HUES64 (cell line): Measurements from ENCODE around the gene HAUS7. TPM values are rescaled to one million over a fixed set of nuclear protein-coding genes. Genes with fewer than 3 reads are reported as not detected.

Source experiments
- H3K27ac ChIP-seq: 2 replicates; pipeline ENCODE4 v1.7.0; 2013; ENCODE audit warnings: low read depth, low read length, inconsistent platforms
- H3K27me3 ChIP-seq: 2 replicates; pipeline ENCODE4 v1.6.1; 2013; ENCODE audit warnings: mild to moderate bottlenecking, low read length; ENCODE audit not compliant: insufficient read depth
- H3K36me3 ChIP-seq: 2 replicates; pipeline ENCODE4 v1.6.1; 2013; ENCODE audit warnings: mild to moderate bottlenecking, low read length; ENCODE audit not compliant: insufficient read depth
- H3K4me1 ChIP-seq: 2 replicates; pipeline ENCODE4 v1.6.1; 2013; ENCODE audit warnings: mild to moderate bottlenecking, low read length, moderate library complexity; ENCODE audit not compliant: insufficient read depth
- H3K4me3 ChIP-seq: 2 replicates; pipeline ENCODE4 v1.5.1; 2013; ENCODE audit warnings: mild to moderate bottlenecking, low read length, moderate library complexity
- H3K9ac ChIP-seq: 2 replicates; pipeline ENCODE4 v1.6.1; 2013; ENCODE audit warnings: mild to moderate bottlenecking, low read depth, low read length
- H3K9me3 ChIP-seq: 2 replicates; pipeline ENCODE4 v1.6.1; 2013; ENCODE audit warnings: low read depth, low read length; ENCODE audit not compliant: insufficient read depth
- WGBS: fragments of 150-250, 120-280 bp; methylation state at CpG from one replicate; pipeline ENCODE4 v1.1.7; 2013; ENCODE audit warnings: missing lambda C conversion rate; 5-methylcytosine and 5-hydroxymethylcytosine counted together
- polyA plus RNA-seq, 2 experiments: library from polyadenylated mRNA; stranded (reverse); fragments of 50-300 nt; gene quantifications; one replicate each; pipeline ENCODE4 v1.2.3, GENCODE V29; 2013

The HAUS7 gene
- polyA plus RNA-seq (2013, experiment 1 of 2), result 36.6 TPM
- polyA plus RNA-seq (2013, experiment 2 of 2), result 34.6 TPM

GRCh38 chrX:153470411-153471363, at the start of gene HAUS7:
Gene HAUS7, minus strand, starts transcription at chrX:153470576. Its CDS starts 19 bp downstream, at chrX:153470557.
- peak within 1 kb of the TSS; percentile 56 for H3K9ac ChIP-seq
- H3K4me1 ChIP-seq, result no peaks in the 10 kb centered on the region
- 7% methylated on average over 52 of the region's 70 CpGs for WGBS
- H3K9me3 ChIP-seq, result no peaks in the 10 kb centered on the region
- peaks cover 19% of the 10 kb centered on the region for H3K27me3 ChIP-seq
- no peak within 1 kb of the TSS for H3K27ac ChIP-seq
- peak within 1 kb of the TSS; percentile 86 for H3K4me3 ChIP-seq
- 0 out of 2 replicates have a peak, but pooled peaks cover 3% of the 10 kb centered on the region for H3K36me3 ChIP-seq

GRCh38 chrX:153519569-153520286, 49.4 kb upstream of the HAUS7 start:
- H3K9me3 ChIP-seq, result no peaks in the 10 kb centered on the region
- H3K27me3 ChIP-seq, result peaks cover 47% of the 10 kb centered on the region
- no peaks in the 10 kb centered on the region for H3K4me1 ChIP-seq
- 74% methylated on average over 21 of the region's 21 CpGs for WGBS
- no peak overlapping the region for H3K27ac ChIP-seq
- no peak overlapping the region for H3K9ac ChIP-seq
- H3K36me3 ChIP-seq, result no peaks in the 10 kb centered on the region
- H3K4me3 ChIP-seq, result no peak overlapping the region

GRCh38 chrX:153517946-153518834, 47.8 kb upstream of the HAUS7 start:
- Histone ChIP-seq H3K4me1 (no peaks in the 10 kb centered on the region), H3K36me3 (no peaks in the 10 kb centered on the region), H3K27ac (no peak overlapping the region), H3K4me3 (peak overlapping the region; percentile 41), H3K27me3 (peaks cover 47% of the 10 kb centered on the region), H3K9me3 (no peaks in the 10 kb centered on the region), H3K9ac (no peak overlapping the region)
- 4% methylated on average over 70 of the region's 70 CpGs for WGBS

DNA sequence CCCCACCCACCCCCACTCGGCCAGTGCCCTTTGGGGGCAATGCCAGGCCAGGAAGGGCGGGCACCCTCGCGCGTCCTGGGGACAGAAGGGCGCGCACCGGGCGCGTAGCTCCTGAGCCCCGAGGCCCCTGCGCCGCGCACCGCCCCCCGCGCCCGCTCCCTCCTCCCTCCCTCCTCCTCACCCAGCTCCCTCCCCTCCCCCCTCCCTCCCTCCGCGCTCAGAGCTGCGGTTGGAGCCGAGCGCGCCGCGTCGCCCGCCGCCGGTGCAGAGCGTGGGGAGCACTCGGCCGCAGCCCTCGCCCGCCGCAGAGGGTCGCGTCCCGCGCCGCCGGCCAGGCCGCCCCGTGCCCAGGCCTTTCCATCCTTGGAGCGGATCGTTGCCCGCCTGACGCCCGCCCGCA, 47.0 kb upstream of the HAUS7 start, which contains the start of gene ATP2B3:
Gene ATP2B3 (plus strand): TSS at position 220 of the 400 bp plus-strand sequence. CDS start 18,606 bp downstream, outside the sequence.
- Histone ChIP-seq H3K4me1 (no peaks in the 10 kb centered on the region), H3K9me3 (no peaks in the 10 kb centered on the region), H3K27me3 (peaks cover 47% of the 10 kb centered on the region), H3K36me3 (no peaks in the 10 kb centered on the region), H3K27ac (no peak within 1 kb of the TSS), H3K4me3 (peak within 1 kb of the TSS; percentile 41), H3K9ac (no peak within 1 kb of the TSS)
- 2% methylated on average over 44 of the region's 50 CpGs for WGBS

GRCh38 chrX:153516073-153516472, 45.7 kb upstream of the HAUS7 start:
- no peak overlapping the region for H3K27ac ChIP-seq
- WGBS, result 94% methylated on average over 9 of the region's 9 CpGs
- no peaks in the 10 kb centered on the region for H3K4me1 ChIP-seq
- no peak overlapping the region for H3K9ac ChIP-seq
- no peak overlapping the region for H3K4me3 ChIP-seq
- H3K36me3 ChIP-seq, result no peaks in the 10 kb centered on the region
- H3K9me3 ChIP-seq, result no peaks in the 10 kb centered on the region
- H3K27me3 ChIP-seq, result peaks cover 47% of the 10 kb centered on the region

DNA sequence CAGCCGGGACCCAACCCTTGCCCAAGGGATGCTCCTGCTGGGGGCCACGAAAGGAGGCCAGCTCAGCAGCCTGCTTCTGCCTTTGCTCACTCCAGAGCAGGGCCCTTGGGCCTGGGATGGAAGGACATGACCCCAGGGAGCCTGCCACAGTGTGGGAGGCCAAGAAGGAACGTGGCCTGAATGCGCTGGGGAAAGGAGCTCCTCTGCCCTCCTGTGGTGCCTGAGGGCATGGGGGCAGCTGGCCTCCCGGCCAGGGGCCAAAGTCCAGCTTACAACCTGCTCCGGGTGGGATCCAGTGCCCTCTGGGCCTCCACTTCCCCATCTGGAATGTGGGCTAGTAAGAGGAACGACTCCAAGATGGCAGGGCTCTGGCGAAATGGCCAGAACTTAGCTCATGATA, 45.1 kb upstream of the HAUS7 start:
- Histone ChIP-seq H3K27ac (no peak overlapping the region), H3K36me3 (no peaks in the 10 kb centered on the region), H3K4me3 (no peak overlapping the region), H3K4me1 (no peaks in the 10 kb centered on the region), H3K9me3 (no peaks in the 10 kb centered on the region), H3K27me3 (peaks cover 44% of the 10 kb centered on the region), H3K9ac (no peak overlapping the region)
- 86% methylated on average over 8 of the region's 8 CpGs for WGBS

- Histone ChIP-seq H3K9me3 (no peaks in the 10 kb centered on the region), H3K4me1 (no peaks in the 10 kb centered on the region), H3K27ac (no peak overlapping the region), H3K4me3 (no peak overlapping the region), H3K9ac (no peak overlapping the region), H3K27me3 (peaks cover 39% of the 10 kb centered on the region), H3K36me3 (no peaks in the 10 kb centered on the region)
- WGBS, result 88% methylated on average over 9 of the region's 9 CpGs
Measured at GRCh38 chrX:153514259-153514658, 43.9 kb upstream of the HAUS7 start.

- Histone ChIP-seq H3K27me3 (peaks cover 29% of the 10 kb centered on the region), H3K4me1 (no peaks in the 10 kb centered on the region), H3K4me3 (no peak overlapping the region), H3K9me3 (no peaks in the 10 kb centered on the region), H3K36me3 (no peaks in the 10 kb centered on the region), H3K9ac (no peak overlapping the region), H3K27ac (no peak overlapping the region)
- 73% methylated on average over 5 of the region's 5 CpGs for WGBS
Measured at GRCh38 chrX:153513265-153513664, 42.9 kb upstream of the HAUS7 start.

DNA sequence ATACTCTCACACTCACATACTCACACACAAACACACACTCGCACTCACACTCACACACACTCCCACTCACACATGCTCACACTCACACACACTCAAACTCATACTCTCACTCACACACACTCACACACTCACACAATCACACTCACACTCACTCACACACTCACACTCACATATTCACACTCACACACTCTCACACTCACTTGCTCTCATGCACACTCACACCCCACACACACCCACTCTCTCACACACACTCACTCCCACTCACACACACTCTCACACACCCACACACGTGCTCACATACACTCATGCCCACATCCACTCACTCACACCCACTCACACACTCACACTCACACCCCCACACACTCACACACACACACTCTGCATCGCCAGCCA, 42.1 kb upstream of the HAUS7 start:
- no peak overlapping the region for H3K4me3 ChIP-seq
- no peak overlapping the region for H3K9ac ChIP-seq
- peaks cover 22% of the 10 kb centered on the region for H3K27me3 ChIP-seq
- H3K9me3 ChIP-seq, result no peaks in the 10 kb centered on the region
- no peaks in the 10 kb centered on the region for H3K36me3 ChIP-seq
- 61% methylated on average over 3 of the region's 3 CpGs for WGBS
- no peak overlapping the region for H3K27ac ChIP-seq
- H3K4me1 ChIP-seq, result no peaks in the 10 kb centered on the region

DNA sequence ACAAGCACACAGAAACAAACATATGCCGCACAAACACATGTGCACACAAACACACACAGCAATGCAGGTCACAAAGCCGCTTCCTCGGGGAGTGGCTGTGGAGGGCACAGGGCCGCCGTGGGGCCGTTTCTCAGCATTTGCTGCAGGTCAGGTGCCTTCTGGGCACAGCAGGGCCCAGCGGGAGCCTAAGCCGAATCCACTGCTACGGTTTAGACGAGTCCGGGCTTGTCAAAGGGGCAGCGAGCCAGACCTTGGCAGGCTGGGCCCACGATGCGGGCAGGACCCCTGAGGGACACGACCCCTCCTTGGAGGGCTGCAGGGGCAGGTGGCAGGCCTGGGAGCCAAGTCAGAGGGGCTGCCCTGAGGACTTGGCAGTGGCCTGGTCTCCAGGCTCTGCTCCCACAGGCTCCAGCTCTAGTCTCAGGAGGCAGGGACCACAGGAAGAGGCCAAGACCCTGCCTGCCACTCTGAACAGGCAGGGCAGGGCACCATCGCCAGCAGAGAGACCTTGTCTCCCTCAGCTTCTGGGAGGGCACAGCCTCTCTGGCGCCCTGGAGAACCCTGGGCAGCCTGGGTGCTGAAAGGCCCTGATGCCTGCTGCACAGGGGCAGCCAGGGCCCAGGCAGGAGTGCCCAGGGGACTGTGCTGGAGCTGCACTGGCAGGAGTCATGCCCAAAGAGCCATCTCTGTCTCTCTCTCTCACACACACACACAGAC, 41.6 kb upstream of the HAUS7 start:
- Histone ChIP-seq H3K9ac (no peak overlapping the region), H3K27ac (no peak overlapping the region), H3K9me3 (no peaks in the 10 kb centered on the region), H3K4me1 (no peaks in the 10 kb centered on the region), H3K36me3 (no peaks in the 10 kb centered on the region), H3K4me3 (no peak overlapping the region), H3K27me3 (peaks cover 16% of the 10 kb centered on the region)
- WGBS, result 89% methylated on average over 17 of the region's 17 CpGs
